H1 (cell line): ENCODE measurements around the gene ZNF518B. TPM values are rescaled to one million over a fixed set of nuclear protein-coding genes. Genes with fewer than 3 reads are reported as not detected.
A peak's percentile ranks its signal among the peaks of the same experiment; 100 is the strongest.

Experiments
- CTCF ChIA-PET: fragments of 300-600 bp; sonication (Branson Sonifier 250); formaldehyde crosslinking; loops from one replicate; lab custom pipeline; 2021; ENCODE audit not compliant: partially characterized antibody; lab: Charles Lee
- POLR2A ChIA-PET: fragments of 300-600 bp; sonication (Branson Sonifier 250); formaldehyde crosslinking; loops from one replicate; lab custom pipeline; 2021; ENCODE audit warnings: inconsistent platforms; ENCODE audit not compliant: partially characterized antibody; lab: Charles Lee
- DNase-seq, 2 experiments: peaks; one replicate each; pipeline versions ENCODE4 v3.0.0 to v3.0.0-alpha.2; 2010 to 2022; ENCODE audit warnings: low spot score in 2 of 2, low read depth in 1 of 2, mixed read lengths in 1 of 2
- FAIRE-seq: peaks from 2 replicates; lab custom pipeline; 2011; peaks lifted over from hg19 to GRCh38; lab: Jason Lieb, UNC
- H2AFZ ChIP-seq: 2 replicates; pipeline ENCODE4 v1.8.1; 2012; ENCODE audit warnings: low read length, inconsistent platforms
- H2AK5ac ChIP-seq: 2 replicates; pipeline ENCODE4 v1.6.1; 2013; ENCODE audit warnings: low read depth, low read length
- H2BK120ac ChIP-seq: replicated peaks from 2 replicates; pipeline ENCODE3; 2013; ENCODE audit warnings: low read depth, low read length, inconsistent platforms
- H2BK12ac ChIP-seq: 2 replicates; pipeline ENCODE4 v1.6.1; 2013; ENCODE audit warnings: low read depth, low read length
- H2BK15ac ChIP-seq: 2 replicates; pipeline ENCODE4 v1.6.1; 2013; ENCODE audit warnings: low read length
- H2BK20ac ChIP-seq: 2 replicates; pipeline ENCODE4 v1.6.1; 2013; ENCODE audit warnings: low read length
- H2BK5ac ChIP-seq: 2 replicates; pipeline ENCODE4 v1.6.1; 2013; ENCODE audit warnings: low read depth, low read length
- H3K14ac ChIP-seq: 2 replicates; pipeline ENCODE4 v1.6.1; 2013; ENCODE audit warnings: inconsistent platforms; ENCODE audit not compliant: insufficient read length
- H3K18ac ChIP-seq: 2 replicates; pipeline ENCODE4 v1.6.1; 2013; ENCODE audit warnings: low read length; ENCODE audit errors: extremely low read depth
- H3K23ac ChIP-seq: 2 replicates; pipeline ENCODE4 v1.6.1; 2013; ENCODE audit warnings: inconsistent platforms; ENCODE audit not compliant: insufficient read length
- H3K23me2 ChIP-seq: 2 replicates; pipeline ENCODE4 v1.6.1; 2013; ENCODE audit warnings: low read depth, low read length
- H3K27ac ChIP-seq: 2 replicates; pipeline ENCODE4 v1.6.1; 2011; ENCODE audit warnings: low read depth, low read length, inconsistent platforms
- H3K27me3 ChIP-seq, 4 experiments: replicated peaks in 1 of 4; 1 replicate in 1 of 4; 2 replicates in 3 of 4; pipeline versions ENCODE4 v1.6.1 to v1.8.1; 2011 to 2013; ENCODE audit warnings: low read length in 3 of 4, mild to moderate bottlenecking in 3 of 4, inconsistent platforms in 2 of 4, mixed read lengths in 2 of 4, moderate library complexity in 1 of 4; ENCODE audit not compliant: control insufficient read depth in 3 of 4, insufficient read depth in 3 of 4; ENCODE audit errors: extremely low read depth in 1 of 4
- H3K36me3 ChIP-seq, 4 experiments: 2 replicates each; pipeline versions ENCODE4 v1.6.1 to v1.8.1; 2011 to 2013; ENCODE audit warnings: mild to moderate bottlenecking in 4 of 4, low read length in 3 of 4, moderate library complexity in 2 of 4, control low read depth in 1 of 4, inconsistent platforms in 1 of 4; ENCODE audit not compliant: insufficient read depth in 4 of 4, control insufficient read depth in 2 of 4
- H3K4ac ChIP-seq: replicated peaks from 2 replicates; pipeline ENCODE3; 2013; ENCODE audit warnings: low read length, low read depth, mixed read lengths, inconsistent platforms; ENCODE audit not compliant: insufficient read length
- H3K4me1 ChIP-seq, 4 experiments: replicated peaks in 1 of 4; 1 replicate in 1 of 4; 2 replicates in 3 of 4; pipeline versions ENCODE4 v1.6.1 to v1.8.1; 2011 to 2013; ENCODE audit warnings: low read length in 3 of 4, inconsistent platforms in 2 of 4, mixed read lengths in 1 of 4; ENCODE audit not compliant: insufficient read depth in 4 of 4, control insufficient read depth in 3 of 4
- H3K4me2 ChIP-seq, 2 experiments: 2 replicates each; pipeline versions ENCODE4 v1.6.1 to v1.8.1; 2011 to 2013; ENCODE audit warnings: low read depth in 2 of 2, low read length in 2 of 2, control low read depth in 1 of 2, inconsistent platforms in 1 of 2, mild to moderate bottlenecking in 1 of 2; ENCODE audit not compliant: insufficient read depth in 1 of 2
- H3K4me3 ChIP-seq, 4 experiments: fragments of 200-600, 300-600 bp in 1 of 4; sonication (generic), shearing (Covaris generic), sonication (Bioruptor Twin) in 1 of 4; 2 replicates each; pipeline versions ENCODE4 v1.5.1 to v1.8.1; 2011 to 2016; ENCODE audit warnings: low read length in 4 of 4, low read depth in 3 of 4, control low read depth in 2 of 4, inconsistent platforms in 2 of 4, mild to moderate bottlenecking in 2 of 4, mixed read lengths in 1 of 4, moderate library complexity in 1 of 4; ENCODE audit not compliant: insufficient read depth in 2 of 4; ENCODE audit errors: extremely low read depth in 1 of 4
- H3K56ac ChIP-seq: replicated peaks from 2 replicates; pipeline ENCODE3; 2013; ENCODE audit warnings: low read depth, mild to moderate bottlenecking, mixed read lengths, low read length, inconsistent platforms; ENCODE audit not compliant: insufficient read length
- H3K79me1 ChIP-seq: 2 replicates; pipeline ENCODE4 v1.6.1; 2013; ENCODE audit warnings: low read depth, low read length, control low read depth
- H3K79me2 ChIP-seq, 2 experiments: 2 replicates each; pipeline versions ENCODE4 v1.6.1 to v1.8.1; 2012 to 2013; ENCODE audit warnings: low read length in 2 of 2, mild to moderate bottlenecking in 2 of 2, inconsistent platforms in 1 of 2; ENCODE audit not compliant: insufficient read depth in 2 of 2, control insufficient read depth in 1 of 2
- H3K9ac ChIP-seq, 4 experiments: replicated peaks in 1 of 4; 1 replicate in 1 of 4; 2 replicates in 3 of 4; pipeline versions ENCODE4 v1.6.1 to v1.8.1; 2011 to 2013; ENCODE audit warnings: low read depth in 3 of 4, low read length in 3 of 4, control low read depth in 2 of 4, mild to moderate bottlenecking in 2 of 4, moderate library complexity in 2 of 4, inconsistent platforms in 1 of 4; ENCODE audit errors: extremely low read depth in 1 of 4
- H3K9me3 ChIP-seq, 2 experiments: 2 replicates each; pipeline versions ENCODE4 v1.6.1 to v1.8.1; 2012 to 2013; ENCODE audit warnings: mild to moderate bottlenecking in 2 of 2, moderate library complexity in 2 of 2, control low read depth in 1 of 2, inconsistent platforms in 1 of 2, low read depth in 1 of 2, low read length in 1 of 2, mixed read lengths in 1 of 2; ENCODE audit not compliant: insufficient read depth in 2 of 2
- H4K20me1 ChIP-seq, 2 experiments: replicated peaks in 1 of 2; 2 replicates each; pipeline versions ENCODE3 to v1.8.1; 2011 to 2013; ENCODE audit warnings: inconsistent platforms in 2 of 2, low read length in 2 of 2, mild to moderate bottlenecking in 1 of 2; ENCODE audit not compliant: insufficient read depth in 2 of 2, control insufficient read depth in 1 of 2
- H4K5ac ChIP-seq: 2 replicates; pipeline ENCODE4 v1.6.1; 2013; ENCODE audit warnings: low read length, low read depth, mixed read lengths, inconsistent platforms; ENCODE audit not compliant: insufficient read length
- H4K8ac ChIP-seq: 2 replicates; pipeline ENCODE4 v1.8.0; 2013; ENCODE audit warnings: mild to moderate bottlenecking, moderate library complexity, low read length, inconsistent platforms; ENCODE audit not compliant: insufficient read depth; ENCODE audit errors: extremely low read depth
- H4K91ac ChIP-seq: replicated peaks from 2 replicates; pipeline ENCODE3; 2013; ENCODE audit warnings: low read length, mixed read lengths, inconsistent platforms; ENCODE audit not compliant: insufficient read length
- EZH2 ChIP-seq: fragments of 200-600 bp; sonication (generic); IDR thresholded peaks from 2 replicates; pipeline ENCODE4 v1.7.1; 2012; ENCODE audit warnings: low read depth, mild to moderate bottlenecking, moderate library complexity, low read length, inconsistent platforms; ENCODE audit not compliant: severe bottlenecking
- SRF ChIP-seq: IDR thresholded peaks from 2 replicates; pipeline ENCODE4 v1.6.1; 2011; ENCODE audit warnings: mild to moderate bottlenecking, low read depth, low read length, moderate library complexity
- SUZ12 ChIP-seq: fragments of 200-600 bp; sonication (generic); IDR thresholded peaks from 2 replicates; pipeline ENCODE4 v1.6.1; 2012; ENCODE audit warnings: mild to moderate bottlenecking, inconsistent platforms, low read length, moderate library complexity, mixed read lengths
- whole genome bisulfite sequencing, 2 experiments: shearing (Covaris generic) in 1 of 2; methylation state at CpG; one replicate each; pipeline versions ENCODE4 v1.1.6 to v1.1.7; 2013 to 2015; ENCODE audit warnings: low lambda C conversion rate in 2 of 2, mixed read lengths in 2 of 2, inconsistent platforms in 1 of 2, low coverage in 1 of 2, missing lambda C conversion rate in 1 of 2; ENCODE audit not compliant: insufficient replicate concordance in 2 of 2, insufficient coverage in 1 of 2, insufficient read length in 1 of 2; ENCODE audit errors: extremely low coverage in 1 of 2, missing lambda C conversion rate in 1 of 2; 5-methylcytosine and 5-hydroxymethylcytosine counted together
- polyA plus RNA-seq, 7 experiments: library from polyadenylated mRNA; depleted of rRNA in 3 of 7; stranded (reverse) in 5 of 7; unstranded in 2 of 7; fragments of >200 nt in 5 of 7; fragments of 200-250 nt in 2 of 7; gene quantifications; 1 replicate in 5 of 7; 2 replicates in 1 of 7; 4 replicates in 1 of 7; pipeline versions ENCODE4 v1.2.1 to v1.2.3, GENCODE V29; 2011 to 2013; ENCODE audit warnings: missing spikeins in 2 of 7, mixed read lengths in 2 of 7
- total RNA-seq: library from RNA; stranded (reverse); fragmentation: NEBNext Ultra II Directional; extraction: Animal tissue kit (Norgen Biotek cat#: 25700); gene quantifications from 2 replicates; pipeline ENCODE4 v1.2.1, GENCODE V29; 2021

ZNF518B gene
- total and polyA plus RNA-seq, 2 of the 8 experiments (the other 6 are each of a cell fraction or from before 2014, with no cell fraction given) = 2.9 to 9.0 TPM

- H2AK5ac ChIP-seq = no peak overlapping the region
- H3K9ac ChIP-seq = peak overlapping the region in 3 of 4 experiments; percentile 5 to 71 (median 63); a peak in 5 of 7 replicates
- peak overlapping the region; percentile 49 to 70 (median 63) for H3K4me3 ChIP-seq
- ChIA-PET CTCF (interaction anchor here (0.7 kb wide), 1 partner anchor 13 kb away, joined by 3 read pairs; no protein-coding TSS in a partner anchor), POLR2A (interaction anchor here (1.1 to 2.0 kb wide), 3 partner anchors 40 to 338 kb away, joined by 3 to 7 read pairs (median 5); no protein-coding TSS in a partner anchor)
- H3K56ac ChIP-seq = no peak overlapping the region
- no peak overlapping the region for H4K5ac ChIP-seq
- peaks cover 5% of the 10 kb centered on the region; the same call in 1 of the 2 replicates for H3K23me2 ChIP-seq
- no peak overlapping the region for H3K23ac ChIP-seq
- H2BK5ac ChIP-seq = no peak overlapping the region
- peak overlapping the region; percentile 7; the same call in 1 of the 2 replicates for H4K8ac ChIP-seq
- 23% methylated on average over 11 of the region's 11 CpGs; no CpG with 5 or more reads in 1 of the 2 experiments for WGBS, 2 experiments
- no peak for FAIRE-seq
- TF ChIP-seq SUZ12 (peak; percentile 59), EZH2 (peak; percentile 40), SRF (no peak)
- H2BK120ac ChIP-seq = no peak overlapping the region
- no peaks in the 10 kb centered on the region for H3K79me2 ChIP-seq
- H2BK12ac ChIP-seq = no peak overlapping the region
- no peak overlapping the region for H3K14ac ChIP-seq
- peaks cover 41 to 62% (median 56%) of the 10 kb centered on the region in 4 experiments for H3K27me3 ChIP-seq
- H3K9me3 ChIP-seq = no peaks in the 10 kb centered on the region
- no peak overlapping the region for H2BK15ac ChIP-seq
- no peak overlapping the region for H3K18ac ChIP-seq
- H2BK20ac ChIP-seq = no peak overlapping the region
- no peak for DNase-seq
- H3K4ac ChIP-seq = no peak overlapping the region
- peaks cover 10 to 21% (median 13%) of the 10 kb centered on the region in 4 experiments for H3K4me1 ChIP-seq
- H3K79me1 ChIP-seq = no peaks in the 10 kb centered on the region
- H3K4me2 ChIP-seq = peak overlapping the region; percentile 69 to 74
- H3K27ac ChIP-seq = no peak overlapping the region
- peaks cover 6 to 14% of the 10 kb centered on the region in 2 experiments for H4K20me1 ChIP-seq
- peak overlapping the region; percentile 88 for H2AFZ ChIP-seq
- H3K36me3 ChIP-seq = peaks cover 2 to 3% (median 3%) of the 10 kb centered on the region in 4 experiments; a peak in 2 of 8 replicates
- H4K91ac ChIP-seq = no peak overlapping the region
Observed at GRCh38 chr4:10456260-10456594, 999 bp downstream of the ZNF518B start.
